Inflammatory macrophage (primary cell): Measurements from ENCODE around the gene MIEN1.
"Not testable (repeated sequence)": the region's sequence is repeated elsewhere in the genome, so short reads cannot be mapped to it uniquely, and the experiment has no call there.

ENCODE experiments used
- DNase-seq, 2 donors: peaks; one replicate each; pipeline ENCODE4 v3.0.0-alpha.2; 2020 to 2022

MIEN1 gene

GRCh38 chr17:39739885-39740356, 9.6 kb upstream of the MIEN1 start:
- no peak for DNase-seq

DNA sequence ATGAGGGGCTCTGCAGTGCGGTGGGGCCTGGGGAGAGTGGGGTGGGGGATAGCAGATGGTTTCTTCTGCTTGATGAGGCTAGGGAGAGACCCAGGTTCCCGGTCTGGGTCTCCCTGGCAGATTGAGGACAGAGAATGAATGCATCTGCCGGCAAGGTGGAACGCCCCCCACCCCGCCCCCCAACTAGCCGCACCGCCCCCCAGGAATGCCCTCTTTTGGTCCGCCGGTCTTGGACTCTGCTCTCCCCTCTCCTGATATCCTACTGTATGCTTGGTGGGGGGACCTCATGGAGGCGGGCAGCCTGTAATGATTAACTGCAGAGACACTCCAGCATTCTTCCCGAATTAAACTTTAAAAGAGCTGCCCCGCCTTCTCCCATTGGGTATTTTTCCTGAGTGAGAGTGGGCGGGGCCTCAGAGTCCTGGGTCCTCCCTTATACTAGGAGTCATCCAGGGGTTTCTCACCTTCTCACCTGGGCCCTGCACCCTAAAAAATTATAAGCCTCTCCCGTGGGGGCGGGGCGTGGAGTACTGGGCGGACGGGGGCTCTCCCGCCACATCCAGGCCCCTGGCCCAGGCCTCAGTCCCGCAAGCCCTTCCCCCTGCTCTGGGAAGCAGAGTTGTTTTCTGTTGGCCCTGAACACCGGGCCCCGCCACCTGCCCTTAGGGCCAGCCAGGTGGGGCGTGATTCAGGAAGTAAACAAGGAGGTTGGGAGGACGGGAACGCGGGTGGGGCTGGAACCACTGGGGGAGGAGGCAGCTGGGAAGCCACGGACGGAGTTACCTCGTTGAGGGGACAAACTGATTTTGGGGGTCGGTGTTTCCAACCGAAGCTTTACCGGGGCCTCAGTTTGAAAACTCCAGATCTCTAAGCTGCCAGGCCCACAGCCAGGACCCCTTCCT, 8.9 kb upstream of the MIEN1 start:
- no peak for DNase-seq

DNA sequence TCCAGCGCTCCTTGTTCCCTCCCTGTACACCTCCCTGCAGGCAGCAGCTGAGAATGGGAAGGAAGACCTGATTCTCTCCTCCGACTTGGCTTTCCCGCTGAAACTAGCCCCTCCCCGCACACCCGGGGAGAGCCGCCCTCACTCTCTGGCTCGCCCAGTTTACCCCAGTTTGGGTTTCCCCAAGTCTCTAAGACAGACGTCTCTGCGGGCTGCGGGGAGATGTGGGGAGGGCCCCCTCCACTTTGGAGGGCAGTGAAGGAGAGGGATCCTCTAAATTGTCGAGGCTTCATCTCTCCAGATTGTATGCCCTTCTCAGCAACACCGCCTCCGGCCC, 8.2 kb upstream of the MIEN1 start:
- no peak for DNase-seq

DNA sequence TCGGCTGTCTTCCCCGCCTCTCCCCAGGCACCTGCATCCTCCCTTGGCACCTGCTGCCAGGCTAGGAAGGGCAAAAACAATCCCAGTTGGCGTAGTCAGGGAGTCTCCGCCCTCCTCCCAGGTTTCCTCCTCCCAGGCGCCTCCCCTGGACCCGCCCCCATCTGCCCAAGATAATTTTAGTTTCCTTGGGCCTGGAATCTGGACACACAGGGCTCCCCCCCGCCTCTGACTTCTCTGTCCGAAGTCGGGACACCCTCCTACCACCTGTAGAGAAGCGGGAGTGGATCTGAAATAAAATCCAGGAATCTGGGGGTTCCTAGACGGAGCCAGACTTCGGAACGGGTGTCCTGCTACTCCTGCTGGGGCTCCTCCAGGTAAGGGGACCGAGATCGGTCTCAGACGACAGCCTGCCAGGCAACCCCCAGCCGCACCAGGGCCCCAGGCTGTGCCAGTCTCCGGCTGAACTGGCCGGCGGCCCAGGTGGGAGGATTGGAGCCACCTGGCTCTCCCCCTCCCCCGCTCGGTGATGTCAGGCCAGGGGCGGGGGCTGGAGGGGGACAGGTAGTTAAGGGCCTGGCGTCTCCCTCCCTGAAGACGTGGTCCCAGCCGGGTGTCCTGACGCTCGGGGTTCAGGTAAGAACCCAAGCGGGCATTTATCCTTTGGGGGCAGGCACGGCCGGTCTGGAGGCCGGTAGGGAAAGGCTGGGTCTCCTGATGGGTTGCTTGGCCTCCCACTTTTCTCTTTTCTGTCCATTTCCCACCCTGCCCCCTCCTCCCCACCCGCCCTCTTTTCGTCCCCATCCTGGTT, 7.6 kb upstream of the MIEN1 start, which contains the start of gene GRB7:
GRB7 (plus strand) TSS at position 179 of the 808 bp plus-strand sequence. CDS start 4,364 bp downstream, outside the sequence.
- DNase-seq: no peak

GRCh38 chr17:39737206-39737759, 7.0 kb upstream of the MIEN1 start:
- DNase-seq: no peak

DNA sequence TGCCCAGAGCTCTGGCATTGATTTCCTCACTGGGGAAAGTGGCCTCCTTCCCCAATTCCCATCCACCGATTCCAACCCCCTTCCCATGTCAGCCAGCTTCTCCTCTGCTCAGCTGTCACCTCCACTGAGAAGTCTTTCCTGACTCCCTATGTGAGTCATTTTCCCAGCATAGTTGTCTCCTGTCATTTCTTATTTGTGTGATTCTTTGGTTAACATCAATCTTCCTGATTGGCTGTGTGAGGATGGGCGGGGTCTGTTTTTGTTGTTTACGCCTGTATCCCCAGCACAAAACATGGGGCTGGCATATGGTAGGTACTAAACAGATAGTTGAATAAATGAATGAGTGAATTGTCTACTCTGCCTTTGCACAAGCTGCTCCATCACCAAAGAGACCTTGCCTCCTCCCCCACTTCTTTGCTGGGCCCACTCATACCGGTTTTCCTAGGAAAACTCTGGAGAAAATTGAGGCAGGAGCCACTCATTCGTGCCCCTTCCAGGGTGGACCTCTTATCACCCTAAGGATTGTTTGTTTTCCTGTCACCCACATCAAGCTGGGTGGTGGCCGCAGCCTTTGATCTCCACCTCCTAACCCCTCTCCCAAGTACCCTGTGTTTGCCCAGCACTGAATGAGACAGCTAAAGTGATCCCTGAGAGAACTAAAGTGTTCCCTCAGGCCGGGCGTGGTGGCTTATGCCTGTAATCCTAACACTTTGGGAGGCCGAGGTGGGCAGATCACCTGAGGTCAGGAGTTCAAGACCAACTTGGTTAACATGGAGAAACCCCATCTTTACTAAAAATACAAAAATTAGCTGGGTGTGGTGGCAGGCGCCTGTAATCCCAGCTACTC, 6.2 kb upstream of the MIEN1 start:
- no peak for DNase-seq

DNA sequence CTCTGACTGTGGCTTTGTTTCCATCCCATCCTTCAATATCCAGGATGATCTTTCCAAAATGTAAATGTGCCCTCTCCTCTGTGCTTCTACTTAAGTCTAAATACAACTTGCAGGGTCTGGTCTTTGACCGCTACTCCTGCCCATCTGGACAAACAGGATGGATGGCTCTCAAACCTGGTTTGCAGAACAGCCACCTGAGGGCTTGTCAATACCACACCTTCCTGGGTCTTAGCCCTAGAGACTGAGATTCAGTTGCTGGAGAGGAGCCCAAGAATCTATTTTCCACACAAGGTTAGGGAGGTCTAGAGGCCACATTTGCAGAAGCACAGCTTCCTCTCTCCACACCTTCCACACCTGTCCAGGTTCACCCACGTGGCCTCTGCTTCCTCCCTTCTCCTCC, 5.5 kb upstream of the MIEN1 start:
- no peak for DNase-seq

- no peak for DNase-seq
Measured at GRCh38 chr17:39732586-39732985, 2.3 kb upstream of the MIEN1 start.

DNA sequence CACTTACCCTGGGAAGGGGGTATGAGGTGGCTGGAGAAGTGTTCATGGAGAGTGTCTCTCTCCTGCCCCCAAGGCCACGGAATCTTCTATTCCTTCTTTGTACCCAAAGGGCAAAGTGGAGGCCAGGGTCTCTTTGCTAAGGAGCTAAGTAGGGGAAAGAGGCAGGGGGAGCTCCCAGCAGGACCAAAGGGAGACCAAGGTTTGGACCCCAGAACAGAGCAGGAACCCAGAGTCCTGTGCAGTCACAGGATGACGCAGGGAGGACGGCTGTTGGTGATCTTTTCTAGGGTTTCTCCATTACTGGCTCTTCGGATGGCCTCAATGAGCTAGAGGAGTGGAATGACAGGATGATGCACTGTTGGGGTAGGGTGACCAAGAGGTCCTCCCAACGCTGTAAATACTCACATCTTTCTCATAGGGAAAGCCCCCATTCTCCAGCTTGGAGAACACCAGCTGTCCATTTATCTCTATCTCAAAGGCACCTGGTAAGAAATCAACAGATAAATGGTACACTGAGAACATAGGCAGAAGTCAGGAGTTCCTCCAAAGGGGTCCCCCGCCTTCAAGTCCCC, 966 bp downstream of the MIEN1 start:
- no peak for DNase-seq

DNA sequence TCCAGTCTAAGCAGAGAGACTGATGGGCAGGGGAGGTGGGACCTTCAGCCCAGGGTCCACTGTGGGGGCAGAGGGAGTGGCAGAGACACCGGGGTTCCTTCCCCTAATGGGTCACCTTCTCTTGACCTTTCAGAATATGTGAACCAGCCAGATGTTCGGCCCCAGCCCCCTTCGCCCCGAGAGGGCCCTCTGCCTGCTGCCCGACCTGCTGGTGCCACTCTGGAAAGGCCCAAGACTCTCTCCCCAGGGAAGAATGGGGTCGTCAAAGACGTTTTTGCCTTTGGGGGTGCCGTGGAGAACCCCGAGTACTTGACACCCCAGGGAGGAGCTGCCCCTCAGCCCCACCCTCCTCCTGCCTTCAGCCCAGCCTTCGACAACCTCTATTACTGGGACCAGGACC, 2.8 kb downstream of the MIEN1 start:
- no peak for DNase-seq

GRCh38 chr17:39726617-39727016, 3.7 kb downstream of the MIEN1 start:
- no peak for DNase-seq

DNA sequence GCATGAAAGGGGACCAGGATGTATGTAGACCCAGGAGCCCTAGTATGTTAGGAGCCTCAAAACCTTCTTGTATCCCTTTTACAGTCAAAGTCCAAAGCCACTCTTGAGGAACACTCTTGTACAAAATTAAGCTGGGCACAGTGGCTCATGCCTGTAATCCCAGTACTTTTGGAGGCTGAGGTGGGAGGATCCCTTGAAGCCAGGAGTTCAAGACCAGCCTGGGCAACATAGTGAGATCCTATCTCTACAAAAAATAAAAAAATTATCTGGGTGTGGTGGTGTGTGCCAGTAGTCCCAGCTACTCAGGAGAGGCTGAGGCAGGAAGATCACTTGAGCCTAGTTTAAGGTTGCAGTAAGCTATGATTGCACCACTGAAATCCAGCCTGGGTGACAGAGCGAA, 4.4 kb downstream of the MIEN1 start:
- DNase-seq: not testable (repeated sequence)

DNA sequence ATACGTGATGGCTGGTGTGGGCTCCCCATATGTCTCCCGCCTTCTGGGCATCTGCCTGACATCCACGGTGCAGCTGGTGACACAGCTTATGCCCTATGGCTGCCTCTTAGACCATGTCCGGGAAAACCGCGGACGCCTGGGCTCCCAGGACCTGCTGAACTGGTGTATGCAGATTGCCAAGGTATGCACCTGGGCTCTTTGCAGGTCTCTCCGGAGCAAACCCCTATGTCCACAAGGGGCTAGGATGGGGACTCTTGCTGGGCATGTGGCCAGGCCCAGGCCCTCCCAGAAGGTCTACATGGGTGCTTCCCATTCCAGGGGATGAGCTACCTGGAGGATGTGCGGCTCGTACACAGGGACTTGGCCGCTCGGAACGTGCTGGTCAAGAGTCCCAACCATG, 5.6 kb downstream of the MIEN1 start:
- DNase-seq: no peak

DNA sequence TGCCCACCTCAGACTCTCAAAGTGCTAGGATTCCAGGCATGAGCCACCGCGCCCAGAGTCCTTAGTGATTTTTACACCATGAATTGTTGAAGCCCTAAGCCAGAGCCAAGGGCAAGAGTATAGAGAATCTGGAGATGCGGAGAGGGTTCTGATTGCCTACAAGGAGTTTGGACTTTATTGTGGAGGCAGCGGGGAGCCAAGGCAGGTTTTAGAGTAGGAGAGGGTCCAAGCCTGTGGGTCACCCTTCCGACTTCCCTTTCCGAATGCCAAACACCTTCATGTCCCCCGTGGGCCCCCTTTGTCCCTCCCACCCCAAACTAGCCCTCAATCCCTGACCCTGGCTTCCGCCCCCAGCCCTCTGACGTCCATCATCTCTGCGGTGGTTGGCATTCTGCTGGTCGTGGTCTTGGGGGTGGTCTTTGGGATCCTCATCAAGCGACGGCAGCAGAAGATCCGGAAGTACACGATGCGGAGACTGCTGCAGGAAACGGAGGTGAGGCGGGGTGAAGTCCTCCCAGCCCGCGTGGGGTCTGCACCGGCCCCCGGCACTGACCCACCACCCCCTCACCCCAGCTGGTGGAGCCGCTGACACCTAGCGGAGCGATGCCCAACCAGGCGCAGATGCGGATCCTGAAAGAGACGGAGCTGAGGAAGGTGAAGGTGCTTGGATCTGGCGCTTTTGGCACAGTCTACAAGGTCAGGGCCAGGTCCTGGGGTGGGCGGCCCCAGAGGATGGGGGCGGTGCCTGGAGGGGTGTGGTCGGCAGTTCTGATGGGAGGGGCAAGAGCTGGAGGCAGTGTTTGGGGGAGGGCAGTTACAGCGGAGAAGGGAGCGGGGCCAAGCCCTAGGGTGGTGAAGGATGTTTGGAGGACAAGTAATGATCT, 7.1 kb downstream of the MIEN1 start:
- no peak for DNase-seq

- DNase-seq: no peak
Measured at GRCh38 chr17:39722104-39722503, 8.2 kb downstream of the MIEN1 start.

DNA sequence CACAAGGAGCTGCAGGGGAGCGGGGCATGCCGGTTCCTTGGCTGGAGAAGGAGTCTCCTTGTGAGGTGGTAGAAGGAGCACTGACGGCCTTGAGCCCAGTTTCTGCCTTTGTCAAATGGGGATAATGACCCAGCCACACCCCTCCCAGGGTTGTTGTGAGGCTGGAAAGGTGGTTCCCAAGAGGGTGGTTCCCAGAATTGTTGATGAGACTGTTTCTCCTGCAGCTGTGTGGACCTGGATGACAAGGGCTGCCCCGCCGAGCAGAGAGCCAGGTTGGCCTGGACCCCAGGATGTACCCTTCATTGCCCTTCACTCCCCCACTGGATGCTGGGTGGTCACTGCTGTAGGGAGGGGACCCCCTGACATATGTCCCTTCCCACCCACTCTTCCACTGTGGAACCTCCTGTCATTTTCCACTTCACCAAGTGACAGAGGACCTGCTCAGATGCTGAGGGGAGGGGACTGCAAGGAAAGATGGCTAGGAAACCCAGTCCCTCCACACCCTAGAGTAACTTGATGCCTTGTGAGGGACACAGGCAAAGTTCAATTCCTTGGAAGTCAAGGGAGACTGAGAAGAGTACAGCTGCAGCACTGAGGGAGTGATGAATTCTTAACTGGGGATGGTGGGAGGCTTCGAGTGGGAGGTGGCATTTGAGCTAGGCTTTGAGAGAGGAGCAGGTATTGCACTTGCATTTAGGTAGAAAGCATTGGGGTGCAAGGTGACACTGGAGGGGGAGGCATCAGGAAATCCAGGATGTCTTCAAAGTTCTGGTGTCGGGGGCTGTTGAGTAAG, 10.6 kb downstream of the MIEN1 start:
- no peak for DNase-seq

DNA sequence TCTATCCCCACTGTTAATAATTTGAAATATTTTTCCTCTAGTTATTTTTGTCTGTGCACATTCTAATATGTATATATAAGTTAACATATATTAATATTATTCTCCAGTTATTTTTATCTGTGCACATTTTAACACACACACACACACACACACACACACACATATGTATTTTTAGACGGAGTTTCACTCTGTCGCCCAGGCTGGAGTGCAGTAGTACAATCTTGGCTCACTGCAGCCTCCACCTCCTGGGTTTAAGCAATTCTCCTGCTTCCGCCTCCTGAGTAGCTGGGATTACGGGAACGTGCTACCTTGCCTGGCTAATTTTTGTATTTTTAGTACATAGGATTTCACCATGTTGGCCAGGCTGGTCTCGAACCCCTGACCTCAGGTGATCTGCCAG, 12.7 kb downstream of the MIEN1 start:
- no peak for DNase-seq

GRCh38 chr17:39716879-39717536, 13.3 kb downstream of the MIEN1 start:
- DNase-seq: no peak

GRCh38 chr17:39716073-39716818, 14.1 kb downstream of the MIEN1 start:
- DNase-seq: no peak
